MCF 10A (cell line): ENCODE measurements around the gene CASTOR1. TPM values are rescaled to one million over a fixed set of nuclear protein-coding genes. Genes with fewer than 3 reads are reported as not detected.

Experiments
- BruUV-seq: library from RNA; stranded (reverse); fragments of 400-500 nt; replicated peaks from 2 replicates; lab custom pipeline; 2021; lab: Mats Ljungman, UMichigan
- CTCF ChIA-PET: fragments of 300-600 bp; sonication (Branson Sonifier 250); formaldehyde crosslinking; extraction: SDS; loops from one replicate; lab custom pipeline; 2021; ENCODE audit warnings: antibody characterized with exemption, inconsistent platforms; lab: Yijun Ruan, JAX
- POLR2A ChIA-PET: fragments of 300-600, 350-650 bp; sonication (Branson Sonifier 250); formaldehyde crosslinking; extraction: SDS; loops from one replicate; lab custom pipeline; 2020; ENCODE audit warnings: antibody characterized with exemption, inconsistent platforms; lab: Yijun Ruan, JAX
- DNase-seq: peaks from one replicate; pipeline ENCODE4 v3.0.0-alpha.2; 2018; ENCODE audit not compliant: unreplicated experiment
- H3K27ac Mint-ChIP-seq: one replicate; pipeline ENCODE4 v1.8.0; 2022; ENCODE audit warnings: mild to moderate bottlenecking, low read depth, mixed read lengths; ENCODE audit not compliant: unreplicated experiment
- H3K27me3 Mint-ChIP-seq: one replicate; pipeline ENCODE4 v1.8.0; 2022; ENCODE audit warnings: mixed read lengths; ENCODE audit not compliant: insufficient read depth, unreplicated experiment
- H3K36me3 Mint-ChIP-seq: one replicate; pipeline ENCODE4 v1.8.0; 2022; ENCODE audit warnings: mild to moderate bottlenecking, moderate library complexity, mixed read lengths; ENCODE audit not compliant: insufficient read depth, unreplicated experiment
- H3K4me1 Mint-ChIP-seq: one replicate; pipeline ENCODE4 v1.8.0; 2022; ENCODE audit warnings: mixed read lengths; ENCODE audit not compliant: insufficient read depth, unreplicated experiment
- H3K4me3 Mint-ChIP-seq: one replicate; pipeline ENCODE4 v1.8.0; 2022; ENCODE audit warnings: mild to moderate bottlenecking, moderate library complexity, mixed read lengths; ENCODE audit not compliant: unreplicated experiment
- H3K9me3 Mint-ChIP-seq: one replicate; pipeline ENCODE4 v1.8.0; 2022; ENCODE audit warnings: mixed read lengths; ENCODE audit not compliant: unreplicated experiment
- CTCF ChIP-seq: fragments of 200-600 bp; IDR thresholded peaks from one replicate; pipeline ENCODE4 v1.8.0; 2022; ENCODE audit warnings: antibody characterized with exemption, mild to moderate bottlenecking; ENCODE audit not compliant: unreplicated experiment
- intact Hi-C: fragments of 100-400 bp; cut with micrococcal nuclease; formaldehyde crosslinking; loops from 2 replicates; pipeline ENCODE4 v1.14.1; 2022
- total RNA-seq: library from RNA; stranded (reverse); gene quantifications from 2 replicates; pipeline ENCODE4 v1.2.3, GENCODE V29; 2022

Gene CASTOR1
- total RNA-seq, 1 experiment from 2014 or later: 1.2 TPM

- Mint-ChIP-seq H3K4me3 (peak overlapping the region; percentile 91), H3K4me1 (peaks cover 30% of the 10 kb centered on the region), H3K27me3 (no peaks in the 10 kb centered on the region), H3K36me3 (peaks cover 6% of the 10 kb centered on the region), H3K9me3 (no peaks in the 10 kb centered on the region), H3K27ac (no peak overlapping the region)
- ChIA-PET POLR2A (interaction anchor here (0.6 kb wide), 1 partner anchor 991 kb away, joined by 3 read pairs; no protein-coding TSS in a partner anchor), CTCF (interaction anchor here (0.5 to 1.1 kb wide), 2 partner anchors 16 to 136 kb away, joined by 3 to 4 read pairs; no protein-coding TSS in a partner anchor)
- no TSS peak for BruUV-seq
- intact Hi-C loops: no loop called here
- DNase-seq: no peak
- no peak for TF ChIP-seq CTCF
Observed at GRCh38 chr22:30244641-30245040, 44.7 kb downstream of the CASTOR1 start.

GRCh38 chr22:30244066-30244465 lies 45.2 kb downstream of the CASTOR1 start:
- no peak for TF ChIP-seq CTCF
- no peak for DNase-seq
- intact Hi-C loops: no loop called here
- peaks cover 30% of the 10 kb centered on the region for H3K4me1 Mint-ChIP-seq
- H3K27ac Mint-ChIP-seq: no peak overlapping the region
- H3K27me3 Mint-ChIP-seq: no peaks in the 10 kb centered on the region
- POLR2A ChIA-PET: no interaction called here
- CTCF ChIA-PET: interaction anchor here (0.9 to 1.7 kb wide), 2 partner anchors 19 to 135 kb away, joined by 4 to 8 read pairs; no protein-coding TSS in a partner anchor
- no TSS peak for BruUV-seq
- H3K9me3 Mint-ChIP-seq: no peaks in the 10 kb centered on the region
- H3K36me3 Mint-ChIP-seq: peaks cover 6% of the 10 kb centered on the region
- no peak overlapping the region for H3K4me3 Mint-ChIP-seq

GRCh38 chr22:30243661-30244060 lies 45.6 kb downstream of the CASTOR1 start:
- ChIA-PET POLR2A (no interaction called here), CTCF (interaction anchor here (0.9 to 1.7 kb wide), 2 partner anchors 19 to 135 kb away, joined by 4 to 8 read pairs; no protein-coding TSS in a partner anchor)
- DNase-seq: no peak
- Mint-ChIP-seq H3K4me1 (peaks cover 34% of the 10 kb centered on the region), H3K27ac (no peak overlapping the region), H3K27me3 (no peaks in the 10 kb centered on the region), H3K4me3 (no peak overlapping the region), H3K36me3 (peaks cover 6% of the 10 kb centered on the region), H3K9me3 (no peaks in the 10 kb centered on the region)
- intact Hi-C loops: no loop called here
- BruUV-seq: no TSS peak
- TF ChIP-seq CTCF: no peak

GRCh38 chr22:30241576-30242371 lies 47.5 kb downstream of the CASTOR1 start:
- DNase-seq: no peak
- no peaks in the 10 kb centered on the region for H3K9me3 Mint-ChIP-seq
- intact Hi-C loops: no loop called here
- H3K36me3 Mint-ChIP-seq: peaks cover under 1% of the 10 kb centered on the region
- H3K27ac Mint-ChIP-seq: no peak overlapping the region
- ChIA-PET CTCF (interaction anchor here (0.7 to 1.3 kb wide), 2 partner anchors 14 to 134 kb away, joined by 5 read pairs; no protein-coding TSS in a partner anchor), POLR2A (no interaction called here)
- H3K4me1 Mint-ChIP-seq: peaks cover 27% of the 10 kb centered on the region
- TF ChIP-seq CTCF: no peak
- no TSS peak for BruUV-seq
- no peak overlapping the region for H3K4me3 Mint-ChIP-seq
- no peaks in the 10 kb centered on the region for H3K27me3 Mint-ChIP-seq
